Stomach (tissue), 4 donors: ENCODE results near the gene PTBP3.

Experiments
- EP300 ChIP-seq: sonication (generic); formaldehyde crosslinking; IDR thresholded peaks from one replicate; pipeline ENCODE4 v1.6.1; 2017; ENCODE audit warnings: antibody characterized with exemption
- POLR2A ChIP-seq, 4 donors: fragments of 450-650 bp; IDR thresholded peaks; one replicate each; pipeline ENCODE4 v1.6.1; 2016; ENCODE audit warnings: antibody characterized with exemption in 4 of 4, control low read depth in 2 of 4, mild to moderate bottlenecking in 1 of 4, moderate library complexity in 1 of 4
- POLR2AphosphoS5 ChIP-seq, 3 donors: sonication (generic); formaldehyde crosslinking; IDR thresholded peaks; one replicate each; pipeline ENCODE4 v1.6.1; 2016; ENCODE audit warnings: antibody characterized with exemption in 3 of 3
- TF ChIP-seq, protein P1 (sequence below), 7 experiments: fragments of 450-650 bp in 4 of 7; fragments of 200-600 bp in 3 of 7; sonication (generic) in 3 of 7; IDR thresholded peaks; one replicate each; pipeline ENCODE4 v1.5.1; 2016 to 2019; ENCODE audit warnings: antibody characterized with exemption in 7 of 7, control low read depth in 2 of 7, mild to moderate bottlenecking in 1 of 7

DNA sequence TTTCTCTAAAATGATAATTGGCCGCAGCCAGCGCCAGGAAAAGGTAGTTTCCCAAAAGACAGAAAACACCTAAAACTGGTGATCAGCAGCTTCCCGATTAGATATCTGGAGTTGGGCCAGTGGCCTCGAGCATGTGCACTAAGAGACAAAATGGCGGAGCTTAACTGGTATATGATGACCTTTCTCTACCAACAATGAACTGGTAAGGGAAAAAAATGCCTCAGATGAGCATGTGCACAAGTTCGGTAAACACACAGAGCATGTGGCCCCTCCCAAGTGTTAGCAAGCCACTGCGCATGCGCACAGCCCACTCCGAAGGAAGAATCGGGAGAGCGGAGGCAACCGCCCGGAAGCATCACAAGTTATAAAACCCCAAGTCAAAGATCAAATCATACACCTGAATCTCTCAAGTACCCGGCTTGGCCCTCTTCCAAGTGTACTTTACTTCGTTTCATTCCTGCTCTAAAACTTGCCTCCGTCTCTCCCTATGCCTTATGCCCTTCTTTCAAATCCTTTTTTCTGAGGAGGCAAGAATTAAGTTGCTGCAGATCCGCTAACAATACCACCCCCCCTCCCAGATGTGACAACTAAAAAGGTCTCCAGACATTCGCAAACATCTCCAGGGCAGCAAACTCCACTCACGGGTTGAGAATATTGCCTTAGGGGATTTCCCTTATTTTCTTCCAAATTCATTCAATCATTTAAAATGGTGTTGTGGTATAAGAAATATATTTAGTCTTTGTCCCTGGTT lies 15.0 kb upstream of the PTBP3 start:
- TF ChIP-seq POLR2A (IDR thresholded peaks at IDR 0.05) (no peak), POLR2AphosphoS5 (IDR thresholded peaks at IDR 0.05) (peak in 1 of 3 donors; percentile 58), EP300 (no peak)
- TF ChIP-seq, protein P1, sequence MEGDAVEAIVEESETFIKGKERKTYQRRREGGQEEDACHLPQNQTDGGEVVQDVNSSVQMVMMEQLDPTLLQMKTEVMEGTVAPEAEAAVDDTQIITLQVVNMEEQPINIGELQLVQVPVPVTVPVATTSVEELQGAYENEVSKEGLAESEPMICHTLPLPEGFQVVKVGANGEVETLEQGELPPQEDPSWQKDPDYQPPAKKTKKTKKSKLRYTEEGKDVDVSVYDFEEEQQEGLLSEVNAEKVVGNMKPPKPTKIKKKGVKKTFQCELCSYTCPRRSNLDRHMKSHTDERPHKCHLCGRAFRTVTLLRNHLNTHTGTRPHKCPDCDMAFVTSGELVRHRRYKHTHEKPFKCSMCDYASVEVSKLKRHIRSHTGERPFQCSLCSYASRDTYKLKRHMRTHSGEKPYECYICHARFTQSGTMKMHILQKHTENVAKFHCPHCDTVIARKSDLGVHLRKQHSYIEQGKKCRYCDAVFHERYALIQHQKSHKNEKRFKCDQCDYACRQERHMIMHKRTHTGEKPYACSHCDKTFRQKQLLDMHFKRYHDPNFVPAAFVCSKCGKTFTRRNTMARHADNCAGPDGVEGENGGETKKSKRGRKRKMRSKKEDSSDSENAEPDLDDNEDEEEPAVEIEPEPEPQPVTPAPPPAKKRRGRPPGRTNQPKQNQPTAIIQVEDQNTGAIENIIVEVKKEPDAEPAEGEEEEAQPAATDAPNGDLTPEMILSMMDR (IDR thresholded peaks at IDR 0.05) = no peak
